ENCODE results near the gene PSEN2. TPM values are rescaled to one million over a fixed set of nuclear protein-coding genes. Genes with fewer than 3 reads are reported as not detected.
"Not testable (repeated sequence)": the region's sequence is repeated elsewhere in the genome, so short reads cannot be mapped to it uniquely, and the experiment has no call there.

The PSEN2 gene
- total RNA-seq, 1 donor from 2014 or later: 14.7 TPM

DNA sequence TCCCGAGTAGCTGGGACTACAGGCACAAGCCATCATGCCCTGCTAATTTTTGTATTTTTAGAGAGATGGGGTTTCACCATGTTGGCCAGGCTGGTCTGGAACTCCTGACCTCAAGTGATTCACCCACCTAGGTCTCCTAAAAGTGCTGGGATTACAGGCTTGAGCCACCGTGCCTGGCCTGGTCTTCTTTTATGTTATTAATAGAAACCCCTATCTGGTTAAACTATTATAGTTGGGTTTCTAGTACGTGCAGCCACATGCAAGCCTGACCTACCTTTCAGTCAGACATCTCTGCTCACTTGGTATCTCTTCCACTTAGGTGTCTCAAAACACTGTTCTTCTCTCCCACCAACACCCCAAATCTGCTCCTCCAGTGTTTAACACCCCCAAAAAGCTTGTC, 34.4 kb downstream of the PSEN2 start:
- intact Hi-C loops (cut with micrococcal nuclease): no loop called here

DNA sequence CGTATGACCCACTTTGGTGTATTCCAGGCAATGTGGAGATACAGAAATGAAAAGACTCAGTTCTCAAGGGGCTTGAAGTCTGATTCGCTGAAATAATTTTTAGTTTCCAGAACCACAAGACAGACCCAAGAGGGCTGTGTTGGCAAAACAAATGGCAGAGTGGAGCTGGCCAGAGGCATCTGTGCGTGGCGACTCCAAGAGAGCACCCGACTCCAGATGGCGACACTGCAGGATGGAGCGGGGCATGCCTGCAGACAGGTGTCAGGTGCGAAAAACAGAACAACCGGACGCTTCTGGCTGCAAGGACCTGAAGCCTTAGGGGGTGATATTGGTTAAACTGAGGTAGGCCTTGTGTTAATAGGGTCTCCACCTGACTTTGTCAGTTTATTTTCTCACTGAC, 38.0 kb downstream of the PSEN2 start:
- intact Hi-C loops (cut with micrococcal nuclease): no loop called here

DNA sequence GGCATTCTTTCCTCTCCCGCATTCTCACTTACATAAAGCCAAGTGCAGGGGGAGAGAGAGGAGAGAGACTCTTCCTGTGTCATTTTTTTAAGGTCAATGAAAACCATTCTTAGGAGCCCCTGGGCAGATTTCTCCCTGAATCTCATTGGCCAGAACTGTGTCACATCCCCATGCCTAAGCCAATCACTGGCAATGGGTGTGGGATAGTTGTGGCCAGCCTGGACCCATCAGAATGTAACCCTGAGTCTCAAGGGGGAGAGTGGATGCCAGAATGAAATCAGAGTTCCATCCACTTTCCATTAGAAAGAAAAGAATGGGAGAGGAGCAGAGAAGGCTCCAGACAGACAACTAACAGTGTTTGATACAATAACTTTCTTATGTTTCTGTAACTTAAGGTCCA, 38.5 kb downstream of the PSEN2 start:
- intact Hi-C loops (cut with micrococcal nuclease): no loop called here

DNA sequence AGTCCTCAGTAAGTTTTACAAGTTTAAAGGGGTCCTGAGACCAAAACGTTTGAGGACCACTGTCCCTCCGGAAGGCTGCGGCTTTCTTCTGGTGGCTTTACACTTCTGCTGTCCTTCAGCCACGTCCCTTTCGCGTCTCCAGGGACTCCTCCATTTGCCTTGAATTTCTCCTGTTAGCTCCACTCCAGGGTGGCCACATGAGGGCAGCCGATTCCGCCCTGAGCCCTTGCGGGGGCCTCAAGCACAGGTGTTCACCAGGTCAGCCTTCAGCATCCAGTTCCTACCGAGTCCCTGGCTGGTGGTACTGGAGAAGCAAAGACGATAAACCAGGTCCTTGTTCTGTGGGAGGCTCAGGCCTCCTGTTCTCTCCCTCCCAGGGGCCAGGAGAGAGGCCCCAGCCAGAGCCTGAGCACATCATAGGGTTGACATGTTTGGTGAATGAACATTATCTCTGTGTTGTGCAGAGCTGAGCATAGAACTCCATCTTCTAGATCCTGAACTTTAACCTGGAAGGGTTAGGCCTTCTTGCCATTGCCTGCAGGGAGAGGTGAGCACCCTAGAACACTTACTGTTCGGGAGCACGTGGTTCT, 42.3 kb downstream of the PSEN2 start:
- intact Hi-C loops (cut with micrococcal nuclease): loop anchor here (10.0 kb wide), 1 partner anchor 632 kb away; no protein-coding TSS in a partner anchor

- intact Hi-C loops (cut with micrococcal nuclease): loop anchor here (1.0 to 10.0 kb wide), 3 partner anchors 24 to 629 kb away; no protein-coding TSS in a partner anchor
Observed at GRCh38 chr1:226915672-226915995, 45.2 kb downstream of the PSEN2 start.

- intact Hi-C loops (cut with micrococcal nuclease): loop anchor here (10.0 kb wide), 1 partner anchor 628 kb away; no protein-coding TSS in a partner anchor
Observed at GRCh38 chr1:226916497-226916896, 46.1 kb downstream of the PSEN2 start.

DNA sequence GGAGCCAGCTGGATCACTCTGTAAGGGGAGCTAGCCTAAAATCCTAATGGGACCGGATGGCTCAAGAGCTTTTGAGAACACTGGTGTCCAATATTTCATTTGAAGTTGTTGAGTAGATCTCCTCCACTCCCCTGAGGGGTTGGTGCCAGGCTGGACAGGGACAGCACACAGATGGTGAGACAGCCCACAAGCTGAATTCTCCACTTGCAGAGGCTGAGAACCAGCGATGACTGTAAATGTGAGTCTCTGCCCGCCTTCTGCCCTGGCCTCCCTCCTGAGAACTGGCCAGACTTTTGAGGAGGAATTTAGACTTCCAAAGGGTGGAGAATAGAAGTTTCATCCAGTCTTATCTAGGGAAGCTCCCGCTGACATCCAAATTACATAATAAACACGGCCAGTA, 49.2 kb downstream of the PSEN2 start:
- intact Hi-C loops (cut with micrococcal nuclease): loop anchor here (10.0 kb wide), 1 partner anchor 625 kb away; no protein-coding TSS in a partner anchor

DNA sequence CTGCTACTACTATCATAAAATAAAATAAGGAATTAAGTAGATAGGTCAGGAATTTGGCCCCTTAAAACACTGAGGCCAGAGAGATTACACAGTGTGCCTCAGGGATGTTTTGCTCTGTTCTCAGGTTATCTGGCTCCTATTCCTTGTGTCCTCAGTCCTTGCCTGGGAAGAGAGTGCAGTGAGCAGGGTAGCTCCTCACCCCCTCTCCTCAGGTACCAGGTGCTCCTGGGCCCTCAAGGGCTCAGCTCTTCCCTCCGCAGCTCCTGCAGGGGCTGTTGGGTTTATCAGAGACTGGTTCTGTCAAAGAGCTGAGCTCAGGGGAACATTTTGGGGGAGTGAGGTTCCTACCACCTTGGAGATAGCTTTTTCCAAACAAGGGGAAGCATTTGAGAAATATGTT, 49.6 kb downstream of the PSEN2 start:
- intact Hi-C loops (cut with micrococcal nuclease): loop anchor here (10.0 kb wide), 1 partner anchor 625 kb away; no protein-coding TSS in a partner anchor

GRCh38 chr1:226920446-226920894, 50.1 kb downstream of the PSEN2 start:
- intact Hi-C loops (cut with micrococcal nuclease): no loop called here

- intact Hi-C loops (cut with micrococcal nuclease): no loop called here
Observed at GRCh38 chr1:226921504-226921903, 51.1 kb downstream of the PSEN2 start.

- intact Hi-C loops (cut with micrococcal nuclease): not testable (repeated sequence)
Observed at GRCh38 chr1:226929260-226930111, 59.1 kb downstream of the PSEN2 start.

DNA sequence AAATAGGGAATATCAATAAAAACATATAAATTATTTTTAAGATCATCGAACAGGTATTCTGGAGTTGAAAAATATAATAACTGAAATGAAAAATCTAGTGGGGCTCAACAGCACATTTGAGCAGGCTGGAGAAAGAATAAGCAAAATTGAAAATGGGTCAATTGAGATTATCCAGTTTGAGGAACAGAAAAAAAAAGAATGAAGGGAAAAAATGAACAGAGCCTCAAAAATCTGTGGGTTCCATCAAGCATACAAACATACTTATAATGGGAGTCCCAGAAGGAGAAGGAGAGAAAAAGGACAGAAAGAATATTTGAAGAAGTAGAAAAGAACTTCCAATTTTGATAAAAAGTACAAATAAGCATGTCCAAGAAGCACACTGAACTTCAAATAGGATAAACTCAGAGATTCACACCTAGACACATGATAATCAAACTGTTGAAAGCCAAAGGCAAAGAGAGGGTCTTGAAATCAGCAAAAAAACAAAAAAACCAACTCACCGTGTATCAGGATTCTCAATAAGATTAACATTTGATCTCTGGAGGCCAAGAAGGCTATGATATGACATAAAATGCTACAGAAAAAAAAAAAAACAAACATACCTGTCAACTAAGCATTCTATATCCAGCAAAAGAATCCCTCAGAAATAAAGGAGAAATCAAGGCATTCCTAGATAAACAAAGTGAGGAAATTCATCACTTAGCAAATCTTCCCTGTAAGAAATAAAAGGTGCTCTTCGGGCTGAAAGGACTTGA, 64.2 kb downstream of the PSEN2 start:
- intact Hi-C loops (cut with micrococcal nuclease): loop anchor here (5.0 kb wide), 2 partner anchors 872 to 1157 kb away; partner anchors contain the start of genes H3-3A and SRP9

DNA sequence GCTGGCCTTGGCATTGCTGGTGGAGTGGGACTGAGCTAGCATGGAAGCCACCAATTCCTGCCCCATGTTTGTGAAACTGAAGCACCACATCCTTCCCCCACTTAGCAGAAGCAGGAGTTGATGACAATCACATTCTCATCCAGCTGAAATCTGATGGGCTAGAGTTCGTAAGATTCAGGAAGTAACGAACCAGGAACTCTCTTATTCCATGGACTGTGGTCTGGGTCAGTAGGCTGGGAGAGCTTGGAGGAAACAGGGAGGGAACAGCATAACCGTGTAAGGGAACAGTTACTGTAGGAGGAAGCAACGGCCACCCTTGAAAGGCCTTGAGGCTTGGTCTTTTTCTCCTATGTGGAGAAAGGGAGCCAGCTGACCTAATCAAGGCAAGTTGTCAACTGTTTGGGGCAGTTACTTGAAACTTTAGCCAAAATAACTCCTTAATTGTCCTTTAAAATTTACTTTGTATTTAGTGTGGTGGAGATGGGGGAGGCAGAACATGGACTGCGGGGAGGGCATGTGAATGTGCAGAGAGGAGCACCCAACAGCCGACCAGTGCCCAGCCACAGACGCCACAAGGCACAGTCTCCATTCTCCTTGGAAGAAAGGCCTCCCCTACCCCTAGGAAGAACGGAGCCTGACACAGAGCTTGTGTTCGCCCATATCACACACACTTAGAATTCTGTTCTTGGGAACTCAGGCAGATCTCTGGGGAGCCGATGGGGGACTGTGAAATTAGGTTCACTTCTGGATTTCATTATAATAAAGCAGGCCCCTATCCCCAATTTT, 67.7 kb downstream of the PSEN2 start:
- intact Hi-C loops (cut with micrococcal nuclease): loop anchor here (1.0 to 5.0 kb wide), 4 partner anchors 140 to 1509 kb away; partner anchors contain the start of genes H3-3A, LBR and SRP9

- intact Hi-C loops (cut with micrococcal nuclease): loop anchor here (1.0 to 5.0 kb wide), 9 partner anchors 24 to 1510 kb away; partner anchors contain the start of genes H3-3A, LBR and SRP9
Observed at GRCh38 chr1:226938903-226939437, 68.6 kb downstream of the PSEN2 start.

DNA sequence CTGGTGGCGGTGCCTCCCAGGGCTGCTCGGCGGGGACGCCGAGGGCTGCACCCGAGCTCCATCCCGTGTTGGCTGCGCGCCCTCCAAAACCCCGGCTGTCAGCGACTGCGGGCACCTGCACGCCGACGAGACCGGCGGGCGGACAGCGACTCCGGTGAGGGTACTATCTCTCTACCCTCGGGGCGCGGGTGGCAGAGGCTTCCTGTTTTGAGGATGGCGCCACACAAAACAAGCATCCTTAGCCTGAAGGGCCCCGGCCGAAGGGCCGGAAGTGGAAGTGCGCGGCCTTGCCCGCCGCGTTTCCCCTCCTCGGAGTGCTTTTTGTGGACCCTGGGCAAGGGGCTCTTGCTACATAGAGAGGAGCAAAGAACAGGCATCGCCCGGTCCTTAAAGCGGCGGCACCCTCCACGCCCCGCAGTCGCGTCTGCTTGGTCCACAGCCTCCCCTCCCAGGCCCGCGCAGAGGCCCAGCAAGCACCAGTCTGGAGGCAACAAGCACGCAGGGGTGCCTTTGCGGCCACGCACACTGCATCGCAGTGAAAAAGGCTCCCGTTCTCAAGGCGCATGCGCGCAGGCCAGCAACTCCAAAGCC, 69.1 kb downstream of the PSEN2 start:
- intact Hi-C loops (cut with micrococcal nuclease): loop anchor here (1.0 to 10.0 kb wide), 17 partner anchors 24 to 1511 kb away; partner anchors contain the start of genes H3-3A, ITPKB, LBR and LIN9

GRCh38 chr1:226940029-226940805, 69.8 kb downstream of the PSEN2 start, which contains the start of gene COQ8A:
TSS of gene COQ8A (plus strand) at chr1:226940294. CDS start at chr1:226961386, 21,092 bp downstream.
- intact Hi-C loops (cut with micrococcal nuclease): loop anchor here (1.0 to 10.0 kb wide), 9 partner anchors 50 to 1467 kb away; partner anchors contain the start of genes ITPKB, LIN9, PARP1 and PSEN2

DNA sequence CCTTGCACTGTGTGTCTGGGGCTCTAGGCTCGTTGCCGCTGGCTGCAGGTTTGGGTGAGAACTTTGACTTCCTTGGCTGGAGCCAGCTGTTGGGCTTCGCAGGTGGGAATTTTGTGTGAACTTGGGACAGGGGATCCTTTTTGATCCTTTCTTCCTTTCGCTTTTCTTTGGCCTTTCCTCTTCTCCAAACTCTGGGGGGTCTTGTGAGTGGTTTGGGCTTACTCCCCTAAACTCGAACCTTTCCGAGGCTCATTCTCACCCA, 70.3 kb downstream of the PSEN2 start:
- intact Hi-C loops (cut with micrococcal nuclease): loop anchor here (1.0 to 10.0 kb wide), 9 partner anchors 50 to 1466 kb away; partner anchors contain the start of genes ITPKB, LIN9, PARP1 and PSEN2

DNA sequence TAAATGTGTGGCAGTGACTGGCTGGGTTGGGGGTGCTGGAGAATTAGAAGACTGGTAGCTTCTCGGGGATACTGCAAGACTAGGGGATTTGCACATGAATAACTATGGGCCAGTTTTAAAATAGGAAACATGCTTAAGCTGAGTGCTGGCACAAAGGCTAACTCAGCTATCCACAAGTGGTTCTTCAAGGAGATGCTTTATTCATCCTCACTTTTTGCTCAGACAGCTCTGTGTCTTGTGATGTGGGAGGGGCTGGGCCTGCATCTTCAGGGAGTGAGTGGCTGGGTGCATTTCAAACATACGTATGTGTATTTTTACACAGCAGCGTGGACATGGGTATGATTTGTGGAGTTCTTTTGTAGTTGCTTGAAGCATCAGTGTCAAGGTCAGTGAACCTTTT, 72.0 kb downstream of the PSEN2 start:
- intact Hi-C loops (cut with micrococcal nuclease): loop anchor here (10.0 kb wide), 1 partner anchor 638 kb away; the partner anchor contains the start of gene LIN9

DNA sequence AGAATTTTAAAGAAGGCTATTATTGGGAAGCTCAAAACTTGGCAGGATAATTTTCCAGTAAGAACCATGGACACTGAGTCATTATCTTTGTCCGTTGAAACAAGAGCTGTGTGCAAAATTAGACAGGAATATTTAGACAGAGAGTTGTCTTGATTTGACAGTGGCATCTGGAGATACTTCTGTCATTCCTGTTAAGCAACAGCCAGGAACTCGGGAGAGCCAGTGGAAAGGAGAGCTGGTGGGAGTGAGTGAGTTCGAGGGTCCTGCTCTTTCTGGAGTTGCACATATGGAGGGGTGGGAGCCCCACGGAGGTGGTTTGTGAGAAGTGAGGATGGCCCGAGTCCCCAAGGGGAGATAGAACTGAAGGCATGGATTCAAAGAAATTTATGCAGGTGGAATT, 72.7 kb downstream of the PSEN2 start:
- intact Hi-C loops (cut with micrococcal nuclease): loop anchor here (10.0 kb wide), 1 partner anchor 638 kb away; the partner anchor contains the start of gene LIN9

All from T-helper 1 cell treated with Interleukin-12 subunit alpha and Interleukin-12 subunit beta and Interleukin-4 antibody, amounts not matched to agents 30 ng/mL and 1 ng/mL, for 36 hours (primary cell).